IPS-20b (cell line): ENCODE results near the gene FYCO1.

Experiments used
- H3K27ac ChIP-seq: one replicate; pipeline ENCODE4 v1.5.1; 2013; ENCODE audit warnings: low read length
- H3K27me3 ChIP-seq: 2 replicates; pipeline ENCODE4 v1.6.1; 2013; ENCODE audit warnings: mild to moderate bottlenecking, low read length, inconsistent platforms; ENCODE audit not compliant: insufficient read depth
- H3K36me3 ChIP-seq: 2 replicates; pipeline ENCODE4 v1.6.1; 2013; ENCODE audit warnings: low read depth, mild to moderate bottlenecking, inconsistent platforms, low read length, moderate library complexity; ENCODE audit not compliant: insufficient read depth
- H3K4me1 ChIP-seq: 2 replicates; pipeline ENCODE4 v1.6.1; 2013; ENCODE audit warnings: mild to moderate bottlenecking, control low read depth, inconsistent platforms, low read length, moderate library complexity; ENCODE audit not compliant: insufficient read depth
- H3K4me3 ChIP-seq: 2 replicates; pipeline ENCODE4 v1.5.1; 2013; ENCODE audit warnings: mild to moderate bottlenecking, low read length, inconsistent platforms
- H3K9ac ChIP-seq: 2 replicates; pipeline ENCODE4 v1.6.1; 2013; ENCODE audit warnings: low read depth, mild to moderate bottlenecking, inconsistent platforms, low read length, moderate library complexity
- H3K9me3 ChIP-seq: 2 replicates; pipeline ENCODE4 v1.6.1; 2013; ENCODE audit warnings: mild to moderate bottlenecking, low read depth, low read length, inconsistent platforms; ENCODE audit not compliant: insufficient read depth

FYCO1 gene

GRCh38 chr3:45881078-45882022 is 114.3 kb downstream of the FYCO1 start:
- Histone ChIP-seq H3K36me3 (no peaks in the 10 kb centered on the region), H3K4me1 (no peaks in the 10 kb centered on the region), H3K9ac (no peak overlapping the region), H3K27ac (no peak overlapping the region), H3K4me3 (no peak overlapping the region), H3K27me3 (peaks cover 10% of the 10 kb centered on the region; the same call in 1 of the 2 replicates), H3K9me3 (no peaks in the 10 kb centered on the region)

DNA sequence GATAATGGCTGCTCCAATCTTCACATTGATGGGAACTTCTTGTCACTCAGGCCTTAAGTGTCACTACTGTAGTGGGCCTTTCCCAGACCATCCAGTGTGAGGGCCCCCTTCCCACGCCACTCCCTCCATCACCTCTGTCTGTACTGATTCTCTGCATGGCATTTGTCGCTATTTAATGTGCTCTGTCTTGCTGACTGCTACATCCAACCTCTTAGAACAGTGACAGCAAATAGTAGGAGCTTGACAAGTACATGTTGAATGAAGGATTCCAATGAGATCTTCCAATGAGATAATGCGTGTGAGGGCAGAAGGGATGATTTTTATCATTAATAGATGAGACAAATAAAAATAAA is 114.9 kb downstream of the FYCO1 start:
- Histone ChIP-seq H3K9ac (no peak overlapping the region), H3K4me1 (no peaks in the 10 kb centered on the region), H3K9me3 (no peaks in the 10 kb centered on the region), H3K27me3 (peaks cover 10% of the 10 kb centered on the region; the same call in 1 of the 2 replicates), H3K27ac (no peak overlapping the region), H3K36me3 (no peaks in the 10 kb centered on the region), H3K4me3 (no peak overlapping the region)

- Histone ChIP-seq H3K36me3 (no peaks in the 10 kb centered on the region), H3K4me3 (no peak overlapping the region), H3K27me3 (no peaks in the 10 kb centered on the region), H3K9ac (no peak overlapping the region), H3K4me1 (no peaks in the 10 kb centered on the region), H3K9me3 (no peaks in the 10 kb centered on the region), H3K27ac (no peak overlapping the region)
Measured at GRCh38 chr3:45878124-45878523, 117.5 kb downstream of the FYCO1 start.

GRCh38 chr3:45874677-45875346 is 120.8 kb downstream of the FYCO1 start:
- H3K27ac ChIP-seq = no peak overlapping the region
- H3K36me3 ChIP-seq = no peaks in the 10 kb centered on the region
- no peak overlapping the region for H3K4me3 ChIP-seq
- H3K9me3 ChIP-seq = no peaks in the 10 kb centered on the region
- H3K4me1 ChIP-seq = peaks cover 6% of the 10 kb centered on the region; the same call in 1 of the 2 replicates
- no peak overlapping the region for H3K9ac ChIP-seq
- no peaks in the 10 kb centered on the region; the same call in 1 of the 2 replicates for H3K27me3 ChIP-seq

GRCh38 chr3:45873638-45874037 is 122.0 kb downstream of the FYCO1 start:
- no peaks in the 10 kb centered on the region for H3K9me3 ChIP-seq
- H3K4me1 ChIP-seq = peaks cover 6% of the 10 kb centered on the region; the same call in 1 of the 2 replicates
- H3K27me3 ChIP-seq = no peaks in the 10 kb centered on the region; the same call in 1 of the 2 replicates
- H3K36me3 ChIP-seq = no peaks in the 10 kb centered on the region
- no peak overlapping the region for H3K9ac ChIP-seq
- H3K4me3 ChIP-seq = no peak overlapping the region
- H3K27ac ChIP-seq = no peak overlapping the region

- peaks cover 6% of the 10 kb centered on the region; the same call in 1 of the 2 replicates for H3K4me1 ChIP-seq
Measured at GRCh38 chr3:45873036-45873435, 122.6 kb downstream of the FYCO1 start.

GRCh38 chr3:45872569-45872968 is 123.1 kb downstream of the FYCO1 start:
- H3K4me1 ChIP-seq = peaks cover 6% of the 10 kb centered on the region; the same call in 1 of the 2 replicates
- no peaks in the 10 kb centered on the region for H3K36me3 ChIP-seq
- H3K27me3 ChIP-seq = no peaks in the 10 kb centered on the region; the same call in 1 of the 2 replicates
- no peak overlapping the region for H3K9ac ChIP-seq
- H3K27ac ChIP-seq = no peak overlapping the region
- H3K9me3 ChIP-seq = no peaks in the 10 kb centered on the region
- H3K4me3 ChIP-seq = no peak overlapping the region

More at GRCh38 chr3:45873036-45873435, 122.6 kb downstream of the FYCO1 start:
- H3K27ac ChIP-seq = no peak overlapping the region
- H3K9ac ChIP-seq = no peak overlapping the region
- no peaks in the 10 kb centered on the region for H3K9me3 ChIP-seq
- H3K36me3 ChIP-seq = no peaks in the 10 kb centered on the region
- no peak overlapping the region for H3K4me3 ChIP-seq
- no peaks in the 10 kb centered on the region; the same call in 1 of the 2 replicates for H3K27me3 ChIP-seq

DNA sequence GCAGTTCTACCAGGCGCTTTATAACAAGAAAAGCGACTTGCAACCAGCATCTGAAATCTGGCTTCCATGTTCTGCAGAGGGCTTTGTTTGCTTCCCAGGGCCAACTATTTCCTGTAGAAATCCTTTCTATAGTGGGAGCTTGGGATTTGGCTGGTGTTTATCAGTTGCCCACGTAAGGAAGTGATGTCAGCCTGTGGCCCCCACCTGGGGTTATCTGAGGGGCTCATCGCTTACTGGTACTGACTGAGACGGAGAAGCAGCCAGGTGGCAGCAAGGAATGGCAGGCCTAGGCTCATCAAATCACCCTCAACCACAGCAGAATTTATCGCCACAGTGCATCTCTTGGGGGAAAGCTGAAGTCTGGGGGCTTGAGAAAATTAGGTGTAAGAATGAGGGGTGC is 123.8 kb downstream of the FYCO1 start:
- Histone ChIP-seq H3K4me3 (no peak overlapping the region), H3K9me3 (no peaks in the 10 kb centered on the region), H3K9ac (0 out of 2 replicates have a peak overlapping the region, but pooled peaks have one; percentile 12), H3K27ac (no peak overlapping the region), H3K4me1 (peaks cover 6% of the 10 kb centered on the region; the same call in 1 of the 2 replicates), H3K36me3 (no peaks in the 10 kb centered on the region), H3K27me3 (no peaks in the 10 kb centered on the region; the same call in 1 of the 2 replicates)

DNA sequence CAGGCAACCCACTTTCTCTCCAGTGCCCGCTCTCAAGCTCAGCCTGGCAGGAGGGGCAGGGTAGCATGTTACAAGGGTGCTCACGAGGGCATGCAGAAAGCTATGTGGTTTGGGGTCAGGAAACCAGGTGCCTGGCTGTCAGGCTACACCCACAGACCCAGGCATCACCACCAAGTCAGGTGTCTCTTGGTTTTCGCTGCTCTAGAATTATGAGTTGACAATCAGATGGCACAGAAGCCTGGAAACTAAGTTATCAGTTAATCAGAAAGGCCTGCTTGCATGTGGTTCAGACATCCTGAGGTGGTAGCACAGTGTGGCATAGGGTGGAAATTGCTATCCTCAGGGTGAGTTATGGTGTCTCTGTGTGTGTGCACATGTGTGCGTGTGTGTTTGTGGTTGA is 125.5 kb downstream of the FYCO1 start:
- H3K4me3 ChIP-seq = no peak overlapping the region
- no peaks in the 10 kb centered on the region for H3K36me3 ChIP-seq
- H3K4me1 ChIP-seq = peaks cover 6% of the 10 kb centered on the region; the same call in 1 of the 2 replicates
- H3K9ac ChIP-seq = no peak overlapping the region
- H3K27ac ChIP-seq = no peak overlapping the region
- H3K27me3 ChIP-seq = no peaks in the 10 kb centered on the region; the same call in 1 of the 2 replicates
- no peaks in the 10 kb centered on the region for H3K9me3 ChIP-seq

GRCh38 chr3:45869638-45870037 is 126.0 kb downstream of the FYCO1 start:
- Histone ChIP-seq H3K9ac (no peak overlapping the region), H3K4me3 (no peak overlapping the region), H3K27me3 (no peaks in the 10 kb centered on the region; the same call in 1 of the 2 replicates), H3K36me3 (no peaks in the 10 kb centered on the region), H3K9me3 (no peaks in the 10 kb centered on the region), H3K4me1 (peaks cover 6% of the 10 kb centered on the region; the same call in 1 of the 2 replicates), H3K27ac (no peak overlapping the region)

- Histone ChIP-seq H3K9me3 (0 out of 2 replicates have a peak, but pooled peaks cover under 1% of the 10 kb centered on the region), H3K27me3 (no peaks in the 10 kb centered on the region; the same call in 1 of the 2 replicates), H3K4me1 (peaks cover 6% of the 10 kb centered on the region; the same call in 1 of the 2 replicates), H3K4me3 (no peak overlapping the region), H3K9ac (no peak overlapping the region), H3K27ac (no peak overlapping the region), H3K36me3 (no peaks in the 10 kb centered on the region)
Measured at GRCh38 chr3:45868650-45869049, 127.0 kb downstream of the FYCO1 start.
